PC-3 (cell line): ENCODE measurements around the gene GRK6.

Experiments
- EZH2 ChIP-seq: fragments of 300-600 bp; sonication (generic); IDR thresholded peaks from one replicate; pipeline ENCODE4 v1.6.1; 2017; ENCODE audit warnings: antibody characterized with exemption, mild to moderate bottlenecking, low read length; ENCODE audit not compliant: unreplicated experiment
- EZH2phosphoT487 ChIP-seq: fragments of 300-600 bp; sonication (generic); IDR thresholded peaks from 2 replicates; pipeline ENCODE4 v1.6.1; 2018; ENCODE audit warnings: mild to moderate bottlenecking, antibody characterized with exemption, low read length, borderline replicate concordance
- TF ChIP-seq, protein P1 (sequence below): fragments of 300-600 bp; sonication (generic); conservative IDR thresholded peaks from 2 replicates; pipeline ENCODE4 v1.5.1; 2017; ENCODE audit warnings: antibody characterized with exemption, low read depth, mild to moderate bottlenecking, low read length

DNA sequence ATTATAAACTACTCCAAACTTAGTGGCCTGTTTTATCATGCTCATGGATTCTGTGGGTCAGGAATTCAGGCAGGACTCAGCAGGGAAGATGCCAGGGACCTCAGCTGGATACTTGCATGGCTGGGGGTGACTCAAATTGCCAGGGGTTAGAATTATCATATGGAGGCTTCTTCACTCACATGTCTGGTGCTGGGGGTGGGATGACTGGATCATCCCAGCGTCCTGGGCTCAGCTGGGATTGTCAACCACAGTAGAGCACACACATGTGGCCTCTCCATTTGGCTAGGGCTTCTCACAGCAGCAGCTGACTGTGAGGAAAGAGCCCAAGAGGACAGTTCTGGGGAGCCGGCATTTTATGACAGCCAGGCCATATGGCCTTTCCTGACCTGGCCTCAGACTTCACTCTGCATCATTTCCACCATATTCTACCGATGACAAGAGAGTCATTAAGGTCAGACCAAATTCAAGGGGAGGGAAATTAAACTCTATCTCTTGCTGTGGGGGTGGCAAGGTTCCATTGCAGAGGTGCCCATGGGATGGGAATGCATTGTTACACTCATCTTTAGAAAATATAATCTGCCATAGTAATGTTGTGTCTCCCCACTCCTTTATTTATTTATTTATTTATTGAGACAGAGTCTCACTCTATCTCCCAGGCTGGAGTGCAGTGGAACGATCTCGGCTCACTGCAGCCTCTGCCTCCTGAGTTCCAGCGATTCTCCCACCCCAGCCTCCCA is 5.2 kb upstream of the GRK6 start:
- TF ChIP-seq EZH2 (no peak), EZH2phosphoT487 (no peak)
- TF ChIP-seq, protein P1, sequence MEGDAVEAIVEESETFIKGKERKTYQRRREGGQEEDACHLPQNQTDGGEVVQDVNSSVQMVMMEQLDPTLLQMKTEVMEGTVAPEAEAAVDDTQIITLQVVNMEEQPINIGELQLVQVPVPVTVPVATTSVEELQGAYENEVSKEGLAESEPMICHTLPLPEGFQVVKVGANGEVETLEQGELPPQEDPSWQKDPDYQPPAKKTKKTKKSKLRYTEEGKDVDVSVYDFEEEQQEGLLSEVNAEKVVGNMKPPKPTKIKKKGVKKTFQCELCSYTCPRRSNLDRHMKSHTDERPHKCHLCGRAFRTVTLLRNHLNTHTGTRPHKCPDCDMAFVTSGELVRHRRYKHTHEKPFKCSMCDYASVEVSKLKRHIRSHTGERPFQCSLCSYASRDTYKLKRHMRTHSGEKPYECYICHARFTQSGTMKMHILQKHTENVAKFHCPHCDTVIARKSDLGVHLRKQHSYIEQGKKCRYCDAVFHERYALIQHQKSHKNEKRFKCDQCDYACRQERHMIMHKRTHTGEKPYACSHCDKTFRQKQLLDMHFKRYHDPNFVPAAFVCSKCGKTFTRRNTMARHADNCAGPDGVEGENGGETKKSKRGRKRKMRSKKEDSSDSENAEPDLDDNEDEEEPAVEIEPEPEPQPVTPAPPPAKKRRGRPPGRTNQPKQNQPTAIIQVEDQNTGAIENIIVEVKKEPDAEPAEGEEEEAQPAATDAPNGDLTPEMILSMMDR = no peak
